ENCODE results near the gene CCR2. TPM values are rescaled to one million over a fixed set of nuclear protein-coding genes. Genes with fewer than 3 reads are reported as not detected.
A peak's percentile ranks its signal among the peaks of the same experiment; 100 is the strongest.

CCR2 gene
- total RNA-seq, 3 donors from 2014 or later, result 1.3 to 2.2 (median 2.0) TPM

- Histone ChIP-seq H3K27ac (peak overlapping the region; percentile 50 to 77), H3K36me3 (no peaks in the 10 kb centered on the region), H3K9me3 (no peaks in the 10 kb centered on the region), H3K27me3 (peaks cover 0 to 7% of the 10 kb centered on the region in 2 donors), H3K4me1 (no peaks in the 10 kb centered on the region), H3K4me3 (peak overlapping the region in 1 of 3 donors; percentile 19)
- DNase-seq (ENCODE audit: low spot score in 2 of 2), result no peak
- no peak for TF ChIP-seq POLR2AphosphoS5 (IDR thresholded peaks at IDR 0.05)
- no peak for TF ChIP-seq POLR2A (IDR thresholded peaks at IDR 0.05)
- no peak for TF ChIP-seq CTCF (IDR thresholded peaks at IDR 0.05)
- intact Hi-C loops (cut with DNase I; ENCODE audit: low total_unique reads), result no loop called here
These were observed 52.5 kb downstream of the CCR2 start for GRCh38 chr3:46406443-46406787.

DNA sequence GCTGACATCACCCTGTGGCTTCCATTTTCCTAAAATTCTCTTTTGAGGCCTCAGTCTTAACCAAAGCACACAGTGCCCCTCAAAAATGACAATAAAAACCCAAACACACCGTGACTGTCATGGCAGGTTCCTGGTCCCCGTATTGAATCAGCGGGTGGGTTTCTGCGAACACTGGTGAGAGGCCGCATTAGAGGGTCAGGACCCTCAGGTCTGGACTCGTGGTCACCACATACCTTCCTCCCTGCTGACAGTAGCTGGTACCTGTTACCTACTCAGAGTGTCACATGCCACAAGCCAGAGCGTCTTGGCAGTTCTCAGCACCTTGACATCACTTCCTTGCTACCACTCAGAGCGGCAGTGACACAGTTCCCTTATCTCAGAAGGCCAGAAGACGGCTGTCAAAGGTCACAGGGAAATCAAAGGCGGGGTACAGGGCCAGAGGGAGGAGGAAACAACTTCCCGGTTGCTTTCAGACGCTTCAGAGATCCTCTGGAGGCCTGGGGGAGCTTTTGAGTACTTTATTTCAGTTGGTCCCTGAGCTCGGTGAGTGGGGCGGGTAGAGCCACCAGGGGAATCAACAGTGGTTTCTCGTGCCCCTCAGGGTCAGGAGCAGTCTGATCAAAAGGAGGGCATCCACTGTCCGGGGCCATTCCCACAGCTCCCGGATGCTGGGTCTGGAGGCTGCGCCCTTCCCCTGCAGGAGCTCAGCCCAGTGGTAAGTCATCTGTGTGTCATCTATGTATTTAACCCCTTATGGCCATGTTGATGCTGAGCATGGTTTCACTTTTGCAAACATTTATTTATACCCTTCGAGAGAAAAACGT lies 53.1 kb downstream of the CCR2 start, which contains the start of the genes CCR5AS and CCRL2:
TSS of gene CCR5AS (minus strand) at position 279 of the 824 bp plus-strand sequence.
TSS of gene CCRL2 (plus strand) at position 472 of the 824 bp plus-strand sequence. CDS start 821 bp downstream, outside the sequence.
- Histone ChIP-seq H3K9me3 (no peaks in the 10 kb centered on the region), H3K4me3 (peak within 1 kb of the TSS; percentile 4 to 50 (median 22)), H3K4me1 (no peaks in the 10 kb centered on the region), H3K27me3 (peaks cover 0 to 7% of the 10 kb centered on the region in 2 donors), H3K27ac (peak within 1 kb of the TSS; percentile 50 to 84), H3K36me3 (no peaks in the 10 kb centered on the region)
- DNase-seq (ENCODE audit: low spot score in 2 of 2), result no peak
- intact Hi-C loops (cut with DNase I; ENCODE audit: low total_unique reads), result no loop called here
- no peak for TF ChIP-seq CTCF (IDR thresholded peaks at IDR 0.05)
- peak in 1 of 3 donors; percentile 36 for TF ChIP-seq POLR2AphosphoS5 (IDR thresholded peaks at IDR 0.05)
- no peak for TF ChIP-seq POLR2A (IDR thresholded peaks at IDR 0.05)

GRCh38 chr3:46407970-46408369 lies 54.1 kb downstream of the CCR2 start:
- Histone ChIP-seq H3K4me3 (peak overlapping the region; percentile 4 to 50 (median 22)), H3K27me3 (peaks cover 0 to 7% of the 10 kb centered on the region in 2 donors), H3K4me1 (no peaks in the 10 kb centered on the region), H3K36me3 (no peaks in the 10 kb centered on the region), H3K27ac (peak overlapping the region in 1 of 2 donors; percentile 44), H3K9me3 (no peaks in the 10 kb centered on the region)
- intact Hi-C loops (cut with DNase I; ENCODE audit: low total_unique reads), result loop anchor here (1.0 kb wide), 1 partner anchor 31 kb away; no protein-coding TSS in a partner anchor
- TF ChIP-seq POLR2A (IDR thresholded peaks at IDR 0.05) (no peak), CTCF (IDR thresholded peaks at IDR 0.05) (no peak), POLR2AphosphoS5 (IDR thresholded peaks at IDR 0.05) (no peak)
- DNase-seq (ENCODE audit: low spot score in 2 of 2), result no peak

GRCh38 chr3:46408853-46409252 lies 54.9 kb downstream of the CCR2 start:
- no peak for TF ChIP-seq POLR2A (IDR thresholded peaks at IDR 0.05)
- TF ChIP-seq POLR2AphosphoS5 (IDR thresholded peaks at IDR 0.05), result no peak
- TF ChIP-seq CTCF (IDR thresholded peaks at IDR 0.05), result no peak
- Histone ChIP-seq H3K9me3 (no peaks in the 10 kb centered on the region), H3K27me3 (peaks cover 0 to 7% of the 10 kb centered on the region in 2 donors), H3K36me3 (no peaks in the 10 kb centered on the region), H3K27ac (no peak overlapping the region), H3K4me1 (no peaks in the 10 kb centered on the region), H3K4me3 (no peak overlapping the region)
- intact Hi-C loops (cut with DNase I; ENCODE audit: low total_unique reads), result loop anchor here (1.0 kb wide), 1 partner anchor 30 kb away; no protein-coding TSS in a partner anchor
- DNase-seq (ENCODE audit: low spot score in 2 of 2), result no peak
